CD4-positive, alpha-beta T cell treated with Interleukin-6 for 4 hours (primary cell): ENCODE measurements around the gene PUDP.
"Not testable (repeated sequence)": the region's sequence is repeated elsewhere in the genome, so short reads cannot be mapped to it uniquely, and the experiment has no call there.

Experiments used
- DNase-seq: peaks from one replicate; pipeline ENCODE4 v3.0.0-alpha.2; 2020; ENCODE audit warnings: mixed read lengths

PUDP gene

DNA sequence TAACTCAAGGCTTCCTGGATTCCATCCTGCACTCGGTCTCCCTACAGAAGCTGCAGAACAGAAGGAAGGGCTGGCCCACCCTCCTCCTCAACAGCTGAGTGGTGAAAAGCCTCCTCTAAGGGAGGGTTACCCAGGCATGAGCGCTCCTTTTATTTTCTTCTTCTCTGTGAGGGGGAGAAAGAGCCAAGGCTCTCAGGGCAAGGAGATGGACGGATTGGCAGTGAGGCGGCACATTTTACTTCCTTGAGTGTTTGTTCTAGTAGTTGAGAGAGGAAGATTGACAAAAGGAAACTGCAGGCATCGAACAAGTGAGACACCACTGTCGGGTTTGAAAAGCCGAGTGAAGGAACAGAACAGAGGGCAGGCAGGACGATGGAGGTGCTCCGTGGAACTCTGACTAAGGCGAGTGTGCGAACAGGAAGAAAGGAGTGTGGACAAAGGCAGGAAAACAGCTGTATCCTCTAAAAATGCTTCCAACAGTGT is 38.9 kb downstream of the PUDP start:
- DNase-seq = no peak

DNA sequence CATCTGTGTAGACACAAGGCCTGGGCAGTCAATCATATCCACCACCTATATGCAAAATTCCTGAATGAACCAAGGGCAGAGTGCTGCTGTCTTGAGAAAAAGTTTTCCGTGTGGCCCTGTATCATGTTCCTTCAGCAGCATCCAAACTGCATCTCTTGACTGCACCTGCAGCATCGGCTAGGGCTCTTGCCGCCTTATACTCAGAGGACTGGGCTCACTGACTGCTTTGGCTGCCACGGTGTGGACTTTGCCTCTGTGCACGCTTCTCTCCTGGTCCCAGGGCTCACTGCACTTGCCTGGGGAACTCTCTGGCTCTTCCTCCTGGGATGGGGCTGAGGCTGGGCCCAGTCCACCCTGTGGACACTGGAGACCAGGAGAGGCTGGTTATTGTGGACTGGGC is 39.9 kb downstream of the PUDP start:
- DNase-seq = no peak

GRCh38 chrX:7106649-7107048 is 41.3 kb downstream of the PUDP start:
- no peak for DNase-seq

DNA sequence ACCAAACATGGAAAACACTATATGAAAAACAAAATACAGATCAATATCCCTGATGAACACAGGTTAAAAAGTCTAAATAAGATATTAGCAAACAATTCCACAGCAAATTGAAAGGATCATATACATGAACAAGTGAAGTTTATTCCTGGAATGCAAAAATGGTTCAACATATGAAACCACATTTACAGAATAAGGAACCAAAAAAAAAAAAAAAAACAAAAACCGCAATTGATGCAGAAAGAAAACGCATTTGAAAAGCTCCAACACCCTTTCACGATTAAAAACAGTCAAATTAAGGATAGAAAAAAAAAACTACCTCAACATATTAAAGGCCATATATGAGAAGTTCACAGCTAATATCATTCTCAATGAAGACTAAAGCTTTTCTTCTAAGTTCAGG is 45.8 kb downstream of the PUDP start:
- DNase-seq = no peak

DNA sequence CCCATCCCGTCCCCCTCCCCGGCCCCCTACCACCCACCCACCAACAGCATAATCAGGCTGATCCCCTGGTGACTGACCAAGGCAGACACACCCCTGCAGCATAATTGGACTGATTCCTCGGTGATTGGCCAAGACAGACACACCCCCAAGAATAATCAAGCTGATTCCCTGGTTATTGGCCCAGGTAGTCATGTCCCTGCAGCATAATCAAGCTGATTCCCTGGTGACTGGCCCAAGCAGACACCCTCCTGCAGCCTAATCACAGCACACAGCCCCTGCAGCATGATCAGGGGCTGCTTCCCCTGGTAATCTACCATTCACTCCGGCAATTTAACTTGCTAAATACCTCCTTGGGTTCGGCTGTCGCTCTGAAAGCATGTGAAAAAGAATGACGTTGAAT is 47.9 kb downstream of the PUDP start:
- DNase-seq = no peak

DNA sequence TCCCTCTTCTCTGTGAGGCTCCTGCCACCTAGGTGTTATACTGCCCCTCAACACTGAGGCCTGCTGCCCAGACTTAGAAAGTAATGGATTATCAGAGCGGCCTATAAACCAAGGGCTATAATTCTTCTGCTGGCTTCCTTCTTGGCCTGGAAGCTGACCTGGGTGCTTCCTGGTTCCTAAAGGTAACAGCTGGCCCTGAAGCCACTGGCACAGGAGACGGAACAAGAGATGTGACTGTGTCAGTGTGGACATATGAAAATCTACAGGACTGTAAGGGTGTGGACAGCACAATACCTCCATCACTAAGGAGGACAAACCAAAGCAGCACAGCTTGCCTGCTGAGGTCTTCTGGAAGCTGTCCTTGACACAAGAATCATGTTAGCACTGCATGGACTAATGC is 52.3 kb downstream of the PUDP start:
- not testable (repeated sequence) for DNase-seq

DNA sequence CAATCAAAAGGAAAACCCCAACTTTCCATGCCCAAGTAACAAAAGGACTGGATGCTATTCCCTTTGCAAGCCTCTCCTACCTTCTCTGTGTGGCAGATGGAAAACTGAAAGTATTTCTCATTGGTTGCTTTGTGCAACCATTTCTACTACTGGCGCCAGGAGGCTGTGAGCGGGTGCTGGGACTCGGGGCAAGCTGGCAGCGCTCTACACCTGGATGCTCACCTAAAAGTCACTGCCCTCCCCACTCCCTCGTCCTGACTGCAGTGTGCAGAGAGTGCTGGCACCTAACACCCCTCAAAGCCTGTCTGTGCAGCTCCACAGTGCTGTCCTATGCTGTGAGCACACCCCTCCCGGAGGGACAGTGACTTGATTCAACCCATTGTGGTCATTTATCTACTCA is 54.6 kb downstream of the PUDP start:
- DNase-seq = no peak

DNA sequence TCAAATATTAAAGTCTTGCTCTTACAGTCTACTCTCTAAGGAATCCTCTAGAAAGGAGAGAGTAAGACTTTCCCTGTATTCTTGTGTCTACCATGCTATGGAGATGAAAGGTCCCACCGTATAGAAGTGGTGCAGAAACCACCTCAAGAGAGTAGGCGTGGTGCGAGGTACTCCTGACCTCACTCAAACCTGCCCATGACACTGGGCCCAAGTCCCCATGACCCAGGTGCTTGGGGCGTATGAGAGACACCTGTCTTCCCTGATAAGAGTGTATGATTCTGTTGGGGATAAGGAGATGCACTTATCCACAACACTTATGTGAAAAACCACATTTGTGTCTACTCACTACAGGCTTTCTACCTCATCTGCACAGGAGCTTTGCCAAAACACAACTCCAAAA is 55.4 kb downstream of the PUDP start:
- DNase-seq = no peak

GRCh38 chrX:7091923-7092322 is 56.0 kb downstream of the PUDP start:
- DNase-seq = no peak

GRCh38 chrX:7090641-7091040 is 57.3 kb downstream of the PUDP start:
- no peak for DNase-seq

DNA sequence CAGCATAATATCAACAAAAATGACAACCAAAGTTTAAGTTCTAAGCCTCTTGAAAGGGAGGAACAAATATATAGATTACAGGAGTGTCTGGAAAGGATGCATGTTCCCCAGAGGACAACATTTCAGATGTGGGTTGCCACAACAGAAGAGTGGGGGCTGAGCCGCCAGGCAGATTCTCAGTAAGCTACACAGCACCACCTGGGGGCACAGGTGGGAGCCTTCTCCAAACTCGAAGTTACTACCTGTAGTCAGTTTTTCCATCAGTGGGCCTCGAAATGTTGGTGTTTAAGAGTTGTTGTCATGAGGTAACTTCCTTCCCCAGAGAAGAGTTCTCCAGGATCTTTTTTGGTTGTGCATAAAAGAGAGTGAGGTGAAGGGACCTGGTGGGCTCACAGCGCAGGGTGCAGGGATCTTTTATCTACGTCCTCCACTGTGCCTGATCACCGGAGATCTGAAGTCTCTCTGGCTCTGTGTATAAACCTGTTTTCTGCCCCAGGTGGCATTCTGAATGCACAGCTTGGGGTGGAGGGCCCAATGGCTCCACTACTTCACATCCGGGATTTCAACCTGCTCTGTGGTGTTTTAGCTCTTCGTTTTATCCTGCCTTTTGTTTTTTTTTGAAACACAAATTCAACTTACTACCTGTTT is 58.9 kb downstream of the PUDP start:
- DNase-seq = peak; percentile 75

GRCh38 chrX:7086384-7086783 is 61.6 kb downstream of the PUDP start:
- no peak for DNase-seq

GRCh38 chrX:7085879-7086278 is 62.1 kb downstream of the PUDP start:
- no peak for DNase-seq

GRCh38 chrX:7084841-7085240 is 63.1 kb downstream of the PUDP start:
- DNase-seq = no peak

DNA sequence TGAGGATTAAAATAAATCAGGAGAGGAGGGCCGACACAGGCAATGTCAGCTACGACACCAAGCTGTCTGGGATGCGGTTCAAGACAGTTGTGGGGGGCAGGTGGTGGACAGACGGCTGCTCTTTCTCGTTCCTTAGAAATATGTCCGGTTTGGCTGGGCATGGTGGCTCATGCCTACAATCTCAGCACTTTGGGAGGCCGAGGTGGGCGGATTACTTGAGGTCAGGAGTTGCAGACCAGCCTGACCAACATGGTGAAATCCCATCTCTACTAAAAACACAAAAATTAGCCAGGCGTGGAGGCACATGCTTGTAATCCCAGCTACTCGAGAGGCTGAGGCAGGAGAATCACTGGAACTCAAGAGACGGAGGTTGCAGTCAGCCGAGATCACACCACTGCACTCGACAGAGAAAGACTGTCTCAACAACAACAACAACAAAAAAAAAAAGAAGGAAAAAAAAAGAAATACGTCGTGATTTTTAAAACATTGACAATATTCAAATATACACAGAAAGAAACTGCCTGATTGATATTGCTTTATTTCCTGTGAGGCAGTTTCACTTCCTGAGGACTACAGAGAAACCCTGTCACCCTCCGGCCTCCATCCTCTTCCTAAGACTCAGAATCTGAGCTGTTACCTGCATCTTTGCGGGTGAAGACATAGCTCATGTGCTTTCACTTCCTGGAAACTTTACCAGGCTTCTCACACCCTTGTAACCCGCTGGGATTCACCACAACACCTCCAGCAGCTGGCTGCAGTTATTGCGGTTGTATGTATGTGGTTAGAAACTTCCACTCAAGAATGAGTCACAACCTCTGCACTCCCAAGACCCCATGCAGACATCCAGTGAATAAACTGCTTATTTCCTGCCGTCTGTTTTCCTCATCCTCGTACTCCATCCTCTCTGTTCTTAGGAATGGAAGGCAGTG is 64.2 kb downstream of the PUDP start:
- peak; percentile 78 for DNase-seq

DNA sequence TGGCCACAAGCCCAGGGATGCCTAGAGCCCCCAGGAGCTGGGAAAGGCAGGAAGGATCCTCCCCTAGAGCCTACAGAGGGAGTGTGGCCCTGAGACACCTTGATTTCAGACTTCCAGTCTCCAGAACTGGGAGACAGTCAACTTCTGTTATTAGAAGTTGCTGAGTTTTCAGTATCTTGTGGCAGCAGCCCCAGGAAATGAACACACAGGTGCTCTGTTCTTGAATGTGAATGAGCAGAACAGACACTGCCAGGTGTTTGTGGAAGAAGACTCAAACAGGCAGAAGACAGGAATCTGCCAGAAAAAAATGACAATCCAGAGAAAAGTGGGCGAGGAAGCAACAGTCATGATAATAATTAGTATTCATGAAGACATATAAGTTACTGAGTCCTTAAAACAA is 64.9 kb downstream of the PUDP start:
- DNase-seq = no peak

DNA sequence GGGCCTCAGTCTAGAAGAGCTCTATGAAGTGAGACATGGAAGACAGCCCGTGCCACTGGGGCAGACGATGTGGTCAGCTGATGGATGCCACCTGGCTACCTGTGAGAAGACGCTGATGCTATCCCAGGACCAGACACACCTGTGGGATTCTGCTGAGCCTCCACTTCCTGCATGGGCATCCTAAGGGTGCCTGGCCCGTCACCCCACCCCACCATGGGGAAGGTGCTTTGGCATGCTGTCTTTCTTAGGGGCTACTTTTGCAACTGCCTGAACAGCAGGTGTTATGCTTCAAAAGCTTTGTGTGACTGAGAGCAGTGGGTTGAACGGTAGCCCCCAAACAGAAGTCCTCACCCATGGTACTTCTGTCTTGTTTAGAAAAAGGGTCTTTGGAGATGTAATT is 65.4 kb downstream of the PUDP start:
- no peak for DNase-seq

DNA sequence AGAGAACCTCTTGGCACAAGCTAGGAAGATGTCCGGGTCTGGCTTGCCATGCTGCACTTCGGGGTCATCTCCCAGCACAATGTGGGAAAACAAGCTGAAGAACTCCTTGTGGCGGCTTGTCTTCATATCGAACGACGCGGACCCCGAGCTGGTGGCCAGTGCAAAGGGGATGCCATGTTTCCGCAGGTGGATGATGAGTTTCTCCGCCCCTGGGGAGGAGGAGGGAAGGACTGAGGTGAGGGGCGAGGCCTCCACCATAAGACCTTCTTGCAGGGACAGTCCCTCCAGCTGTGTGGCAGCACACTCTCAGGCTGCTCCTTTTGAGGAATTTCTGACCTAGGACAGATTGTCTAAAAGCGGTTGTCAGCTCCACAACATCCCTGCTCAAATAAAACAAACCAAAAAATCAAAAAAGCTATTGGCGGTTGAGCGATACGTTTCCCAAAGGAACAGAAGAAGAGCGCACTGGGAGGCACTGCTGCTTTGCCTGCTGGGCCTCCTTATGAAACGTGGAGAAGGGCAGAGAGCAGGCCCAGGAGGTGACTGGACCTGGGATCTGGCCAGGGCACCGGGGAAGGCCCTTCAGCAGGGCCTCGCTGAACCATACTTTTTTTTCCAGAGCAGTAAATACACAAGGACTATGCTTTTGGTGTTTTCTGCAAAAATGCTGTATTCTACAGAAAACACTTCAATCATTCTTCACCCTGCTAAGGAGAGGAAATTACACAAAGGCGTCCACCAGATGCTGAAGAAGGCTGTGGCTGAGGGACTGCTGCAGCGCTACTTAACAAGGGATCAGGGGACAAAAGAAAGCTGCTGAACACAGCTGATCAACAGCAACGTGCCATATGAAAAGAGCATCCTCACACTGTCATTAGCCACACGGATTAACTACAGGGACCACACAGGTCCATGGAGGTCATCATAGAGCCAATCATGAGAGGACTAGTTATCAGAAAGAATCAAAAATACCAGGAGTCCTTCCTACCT is 70.4 kb downstream of the PUDP start:
- no peak for DNase-seq

GRCh38 chrX:7076245-7076661 is 71.7 kb downstream of the PUDP start:
- DNase-seq = no peak

GRCh38 chrX:7074908-7075204 is 73.1 kb downstream of the PUDP start:
- DNase-seq = no peak

- no peak for DNase-seq
Observed at GRCh38 chrX:7074148-7074907, 73.6 kb downstream of the PUDP start.

GRCh38 chrX:7073336-7073735 is 74.6 kb downstream of the PUDP start:
- no peak for DNase-seq
